Measurements from ENCODE around the gene STARD4.

The STARD4 gene

DNA sequence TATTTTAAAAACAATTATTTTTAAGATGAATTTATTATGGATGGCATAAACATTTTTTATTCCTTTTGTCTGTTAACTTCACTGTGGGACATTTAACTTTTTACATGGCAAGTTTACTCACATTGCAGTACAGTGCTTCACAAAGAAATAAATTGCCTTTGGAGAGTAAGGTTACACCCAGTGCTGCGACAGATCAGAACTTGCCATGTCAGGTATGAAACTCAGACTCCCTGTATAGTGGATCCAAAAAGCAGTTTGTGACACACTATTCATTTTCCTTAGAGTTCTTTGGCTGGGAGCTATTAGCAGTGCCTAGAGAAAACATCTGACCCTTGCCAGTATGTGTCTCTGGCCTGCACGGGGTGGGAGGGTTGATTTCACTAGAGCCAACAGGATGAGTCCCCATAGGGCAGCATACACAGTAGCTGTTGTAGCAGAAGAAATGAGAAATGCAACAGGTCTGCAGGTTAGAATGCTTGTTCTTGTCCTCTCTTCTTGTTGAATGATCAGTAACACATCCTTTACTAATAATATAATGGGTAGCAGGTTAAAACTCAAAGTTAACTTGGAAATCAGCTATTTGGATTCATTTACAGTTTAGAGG, 42.9 kb downstream of the STARD4 start:
- DNase-seq: no peak

DNA sequence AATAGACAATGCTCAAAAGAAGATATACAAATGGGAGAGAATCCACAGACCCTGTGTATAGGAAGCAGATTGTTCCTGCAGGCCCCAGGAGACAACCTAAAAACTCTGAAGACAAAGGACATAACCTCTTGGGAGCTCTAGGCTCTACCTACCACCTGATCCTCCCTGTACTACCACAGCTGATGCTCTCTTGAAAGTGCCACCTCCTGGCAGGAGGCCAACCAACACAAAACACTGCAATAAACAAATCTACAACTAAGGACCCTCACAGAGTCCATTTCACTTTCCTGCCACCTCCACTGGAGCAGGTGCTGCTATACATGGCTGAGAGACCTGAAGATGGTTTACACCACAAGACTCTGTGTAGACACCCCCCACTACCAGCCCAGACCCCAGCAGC, 49.0 kb downstream of the STARD4 start:
- no peak for DNase-seq

DNA sequence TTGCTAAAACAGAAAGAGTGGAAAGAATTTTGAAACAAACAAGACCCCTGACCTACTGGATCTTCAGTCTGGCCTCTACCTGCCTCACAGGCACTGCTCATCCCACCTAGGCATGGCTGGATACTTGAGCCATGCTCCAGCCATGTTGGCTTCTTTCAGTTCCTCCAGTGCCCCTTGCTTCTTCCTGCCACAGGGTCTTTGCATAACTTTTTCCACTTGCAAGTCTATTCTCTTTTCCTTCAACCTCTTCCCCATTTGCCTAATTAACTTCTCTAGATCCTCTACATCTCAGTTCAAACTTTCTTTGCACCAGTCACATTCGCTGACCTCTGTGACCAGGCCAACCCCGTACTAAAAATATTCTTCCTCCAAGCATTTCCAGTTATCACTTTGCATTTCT, 50.4 kb downstream of the STARD4 start:
- no peak for DNase-seq

DNA sequence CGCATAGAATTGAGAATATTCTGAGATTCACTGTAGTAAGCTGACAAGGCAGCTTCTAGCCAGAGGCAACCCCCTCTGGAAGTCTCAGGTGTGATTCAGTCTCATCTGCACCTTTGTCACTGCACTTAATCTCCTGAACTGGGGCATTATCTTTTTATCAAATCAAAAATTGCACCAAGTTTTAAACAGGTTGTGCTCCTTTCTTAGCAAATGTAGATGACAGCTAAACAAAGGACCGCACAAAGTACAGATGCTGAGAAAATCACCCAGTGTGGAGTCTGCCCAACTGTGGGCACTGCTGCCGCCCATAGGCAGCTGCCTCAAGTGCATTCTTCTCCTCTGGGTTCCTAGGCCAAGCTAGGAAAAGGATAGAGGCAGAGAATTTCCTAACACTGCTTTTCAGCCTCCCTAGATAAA, 51.1 kb downstream of the STARD4 start:
- peak in 1 of 2 experiments; percentile 9 for DNase-seq

DNA sequence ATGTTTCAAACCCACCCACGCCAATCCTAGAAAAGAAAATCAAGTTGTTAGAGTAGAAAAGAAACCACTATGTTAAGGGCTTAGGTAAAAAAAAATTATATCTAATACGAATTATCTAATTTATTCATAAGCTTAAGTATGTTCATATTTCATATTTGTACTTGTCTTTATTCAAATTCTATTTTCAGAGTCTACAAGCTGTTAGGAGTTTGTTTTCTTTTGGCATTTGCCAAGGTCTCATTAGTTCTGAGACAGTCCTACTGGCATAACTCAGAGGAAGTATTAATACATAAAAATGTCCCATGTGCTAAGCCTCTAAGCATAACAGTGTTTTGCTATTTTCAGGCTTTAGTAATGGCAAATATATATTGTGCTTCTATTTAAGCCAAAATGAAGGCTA, 57.6 kb downstream of the STARD4 start:
- DNase-seq: no peak

DNA sequence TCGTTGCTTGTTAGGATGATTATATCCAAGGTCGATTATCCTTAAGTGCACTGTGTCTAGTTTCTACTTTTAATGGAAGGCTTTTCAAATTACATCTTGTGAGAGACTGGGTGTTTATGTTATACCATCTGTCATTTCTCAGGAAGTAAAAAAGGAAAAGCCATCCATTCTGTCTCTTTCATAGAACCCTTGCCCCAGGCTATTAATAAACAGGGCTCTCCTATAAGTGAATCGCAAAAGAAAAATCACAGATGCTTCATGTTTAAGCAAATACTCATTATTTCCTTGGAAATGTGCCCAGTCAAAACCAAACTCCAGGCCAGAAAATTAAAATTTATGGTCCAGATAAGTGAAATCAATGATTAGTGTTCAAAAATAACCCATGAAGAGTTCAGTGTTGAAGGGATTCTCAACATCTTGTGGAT, 58.1 kb downstream of the STARD4 start:
- peak in 1 of 2 experiments; percentile 2 for DNase-seq

DNA sequence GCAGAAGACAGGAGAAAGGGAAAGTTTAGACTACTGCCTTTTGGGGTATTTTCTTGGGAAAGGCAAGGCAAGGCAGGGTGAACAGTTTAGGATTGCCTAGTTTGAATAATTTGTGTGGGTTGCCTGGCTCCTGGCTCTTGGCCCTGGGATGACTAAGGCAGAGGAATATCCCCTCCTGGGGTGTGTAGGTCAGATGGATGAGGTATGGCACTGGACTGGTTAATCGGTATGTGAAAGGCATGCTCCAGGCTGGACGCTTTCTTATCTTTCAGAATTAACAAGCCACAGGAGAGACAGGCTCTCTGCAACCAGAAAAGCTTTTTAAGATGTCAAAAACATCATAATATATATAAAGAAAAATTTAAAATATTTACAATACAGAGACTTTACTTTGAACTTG, 58.6 kb downstream of the STARD4 start:
- DNase-seq: no peak

DNA sequence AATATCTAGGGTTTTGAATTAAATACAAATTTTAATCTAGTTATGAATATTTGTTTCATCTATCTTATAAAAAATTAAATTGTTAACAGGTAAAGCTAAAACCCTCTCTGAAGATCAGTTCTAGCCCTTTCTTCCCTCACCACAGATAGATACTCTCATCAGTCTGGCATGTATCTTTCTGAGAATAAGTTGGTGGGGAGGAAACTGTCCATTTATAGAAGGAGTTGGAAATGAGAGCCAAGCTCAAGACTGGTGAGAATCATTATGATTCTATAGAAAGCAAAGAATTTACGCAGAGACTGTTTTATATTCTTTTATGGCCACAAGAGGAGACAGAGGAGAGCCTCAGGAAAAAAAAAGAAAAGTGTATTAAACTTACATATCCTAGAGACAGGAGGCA, 59.0 kb downstream of the STARD4 start:
- no peak for DNase-seq

DNA sequence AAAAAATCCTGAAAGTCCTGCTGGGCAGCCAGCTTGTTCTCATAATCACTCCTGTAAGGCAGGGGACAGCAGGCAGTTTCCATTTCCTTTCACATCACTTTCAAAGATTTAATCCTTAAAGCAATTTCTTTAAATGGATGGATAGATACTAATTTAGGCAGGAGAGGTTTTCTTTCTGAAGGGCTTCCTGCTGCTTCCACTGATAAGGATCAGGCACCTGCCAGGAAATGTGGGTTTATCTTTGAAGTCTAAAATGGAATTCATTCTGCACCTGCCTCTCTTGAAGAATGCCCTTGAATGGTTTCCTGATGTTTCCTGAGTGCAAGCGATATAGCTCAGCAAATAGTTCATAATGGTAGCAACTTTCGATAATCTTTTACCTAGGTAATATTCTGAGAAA, 64.5 kb downstream of the STARD4 start:
- DNase-seq: peak in 1 of 2 experiments; percentile 1

DNA sequence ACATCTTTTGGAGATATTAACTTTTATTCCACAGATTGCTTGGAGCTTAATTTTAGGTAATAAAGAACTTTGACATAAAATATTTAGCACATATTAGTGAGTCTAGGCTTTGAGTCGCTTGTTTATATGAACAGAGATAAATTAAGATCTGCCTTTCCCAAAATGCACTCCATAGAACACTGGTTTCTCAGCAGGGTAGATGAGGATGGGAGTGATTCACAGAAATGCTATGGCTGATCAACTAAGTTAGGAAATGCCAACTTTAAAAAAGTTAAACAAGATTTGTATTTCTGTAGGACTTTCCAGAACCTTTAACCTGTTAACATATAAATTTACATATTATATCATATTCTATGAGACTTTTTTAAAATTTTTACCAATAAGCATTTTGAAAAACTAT, 65.2 kb downstream of the STARD4 start:
- DNase-seq: no peak

All from NCI-H526 (cell line).